Measurements from ENCODE around the gene SLC26A11. TPM values are rescaled to one million over a fixed set of nuclear protein-coding genes. Genes with fewer than 3 reads are reported as not detected.
A peak's percentile ranks its signal among the peaks of the same experiment; 100 is the strongest.
"Not testable (repeated sequence)": the region's sequence is repeated elsewhere in the genome, so short reads cannot be mapped to it uniquely, and the experiment has no call there.

The SLC26A11 gene
- total RNA-seq, 2 donors from 2014 or later, result 6.4 to 6.6 TPM

DNA sequence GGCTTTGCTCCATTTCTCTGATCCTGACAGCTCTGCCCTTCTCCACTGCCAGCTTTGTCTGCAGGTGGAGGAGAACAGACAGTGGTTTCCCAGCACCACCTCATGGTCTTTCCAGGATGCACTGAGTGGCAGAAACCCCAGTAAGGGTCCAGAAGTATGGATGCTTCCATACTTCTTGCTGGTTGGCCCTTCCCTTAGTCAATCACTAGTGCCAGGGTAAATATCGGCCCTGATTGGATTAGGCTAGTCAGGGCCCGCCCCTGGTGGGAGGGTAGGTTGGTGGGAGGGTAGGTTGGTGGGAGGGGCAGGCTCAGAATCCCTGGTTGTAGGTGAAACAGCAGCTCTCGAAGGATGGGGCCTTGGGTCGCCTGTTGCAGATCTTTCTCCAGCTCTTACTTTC lies 50.6 kb downstream of the SLC26A11 start:
- intact Hi-C loops (cut with DNase I), result no loop called here
- no peak for DNase-seq

DNA sequence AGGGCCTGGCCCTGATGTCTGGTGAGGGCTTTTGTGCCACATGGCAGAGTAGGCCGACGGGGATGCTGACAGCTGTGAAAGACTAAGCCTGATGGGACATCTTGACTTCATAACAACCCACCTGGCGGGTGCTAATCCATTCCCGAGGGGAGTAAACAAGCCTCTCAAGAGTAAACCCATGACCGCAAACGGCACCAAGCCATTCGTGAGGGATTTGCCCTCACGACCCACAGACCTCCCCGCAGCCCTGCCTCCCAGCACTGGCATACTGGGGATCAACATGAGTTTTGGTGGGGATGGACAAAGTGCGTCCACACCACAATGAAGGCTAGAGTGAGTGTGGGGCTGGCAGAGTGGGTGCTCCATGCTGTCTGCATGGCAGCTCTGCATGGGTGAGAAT lies 52.1 kb downstream of the SLC26A11 start:
- no peak for DNase-seq
- intact Hi-C loops (cut with DNase I), result no loop called here
- ATAC-seq, result no peak

More for the DNA sequence above, 50.6 kb downstream of the SLC26A11 start:
- peak; percentile 50 to 65 for ATAC-seq

DNA sequence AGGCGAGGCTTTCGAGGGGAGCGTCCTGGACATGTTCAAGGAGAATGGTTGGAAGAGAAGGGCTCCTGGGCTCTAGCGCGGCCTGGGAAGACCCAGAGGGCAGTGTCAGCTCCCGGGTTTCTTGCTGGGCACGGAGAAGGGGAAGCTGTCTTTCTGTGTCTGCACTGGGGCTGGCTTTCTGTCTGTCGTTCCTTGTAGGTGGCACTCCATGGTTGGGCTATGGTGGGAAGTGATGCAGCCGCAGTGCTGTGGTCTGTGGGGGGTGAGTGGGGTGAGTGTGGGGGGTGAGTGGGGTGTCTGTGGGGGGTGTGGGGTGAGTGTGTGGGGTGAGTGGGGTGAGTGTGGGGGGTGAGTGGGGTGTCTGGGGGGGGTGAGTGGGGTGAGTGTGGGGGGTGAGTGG lies 54.1 kb downstream of the SLC26A11 start:
- intact Hi-C loops (cut with DNase I), result no loop called here
- ATAC-seq (no peak), DNase-seq (no peak)

DNA sequence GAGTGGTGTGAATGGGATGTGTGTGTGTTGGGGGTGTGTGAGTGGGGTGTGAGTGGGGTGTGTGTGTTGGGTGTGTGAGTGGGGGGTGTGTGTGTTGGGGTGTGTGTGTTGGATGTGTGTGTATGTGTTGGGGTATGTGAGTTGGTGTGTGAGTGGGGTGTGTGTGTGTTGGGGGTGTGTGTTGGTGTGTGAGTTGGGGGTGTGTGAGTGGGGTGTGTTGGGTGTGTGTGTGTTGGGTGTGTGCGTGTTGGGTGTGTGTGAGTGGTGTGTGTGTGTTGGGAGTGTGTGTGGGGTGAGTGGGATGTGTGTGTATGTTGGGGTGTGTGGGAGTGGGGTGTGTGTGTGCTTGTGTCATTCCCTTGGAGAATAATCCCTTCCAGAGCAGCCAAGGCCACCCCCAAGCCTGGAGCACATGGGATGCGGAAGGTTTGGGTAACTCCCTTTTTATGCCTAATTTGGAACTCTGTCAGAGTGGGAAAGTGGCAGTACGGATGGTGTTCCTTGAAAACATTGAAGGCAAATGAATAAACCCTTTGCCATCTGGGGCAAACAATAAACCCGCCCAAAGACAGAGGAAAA lies 54.7 kb downstream of the SLC26A11 start:
- ATAC-seq, result no peak
- intact Hi-C loops (cut with DNase I), result no loop called here
- DNase-seq, result no peak

DNA sequence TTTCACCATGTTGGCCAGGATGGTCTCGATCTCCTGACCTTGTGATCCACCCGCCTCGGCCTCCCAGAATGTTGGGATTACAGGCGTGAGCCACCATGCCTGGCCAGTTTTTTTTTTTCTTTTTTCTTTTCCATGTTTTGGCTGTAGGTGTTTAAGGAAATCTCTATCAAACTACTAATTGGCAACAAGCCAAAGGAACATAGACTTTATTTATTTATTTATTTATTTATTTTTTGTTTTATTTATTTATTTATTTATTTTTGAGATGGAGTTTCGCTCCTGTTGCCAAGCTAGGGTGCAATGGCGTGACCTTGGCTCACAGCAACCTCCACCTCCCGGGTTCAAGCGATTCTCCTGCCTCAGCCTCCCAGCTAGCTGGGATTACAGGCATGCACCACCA lies 55.6 kb downstream of the SLC26A11 start:
- DNase-seq; ATAC-seq; intact Hi-C loops (cut with DNase I): not testable (repeated sequence)

DNA sequence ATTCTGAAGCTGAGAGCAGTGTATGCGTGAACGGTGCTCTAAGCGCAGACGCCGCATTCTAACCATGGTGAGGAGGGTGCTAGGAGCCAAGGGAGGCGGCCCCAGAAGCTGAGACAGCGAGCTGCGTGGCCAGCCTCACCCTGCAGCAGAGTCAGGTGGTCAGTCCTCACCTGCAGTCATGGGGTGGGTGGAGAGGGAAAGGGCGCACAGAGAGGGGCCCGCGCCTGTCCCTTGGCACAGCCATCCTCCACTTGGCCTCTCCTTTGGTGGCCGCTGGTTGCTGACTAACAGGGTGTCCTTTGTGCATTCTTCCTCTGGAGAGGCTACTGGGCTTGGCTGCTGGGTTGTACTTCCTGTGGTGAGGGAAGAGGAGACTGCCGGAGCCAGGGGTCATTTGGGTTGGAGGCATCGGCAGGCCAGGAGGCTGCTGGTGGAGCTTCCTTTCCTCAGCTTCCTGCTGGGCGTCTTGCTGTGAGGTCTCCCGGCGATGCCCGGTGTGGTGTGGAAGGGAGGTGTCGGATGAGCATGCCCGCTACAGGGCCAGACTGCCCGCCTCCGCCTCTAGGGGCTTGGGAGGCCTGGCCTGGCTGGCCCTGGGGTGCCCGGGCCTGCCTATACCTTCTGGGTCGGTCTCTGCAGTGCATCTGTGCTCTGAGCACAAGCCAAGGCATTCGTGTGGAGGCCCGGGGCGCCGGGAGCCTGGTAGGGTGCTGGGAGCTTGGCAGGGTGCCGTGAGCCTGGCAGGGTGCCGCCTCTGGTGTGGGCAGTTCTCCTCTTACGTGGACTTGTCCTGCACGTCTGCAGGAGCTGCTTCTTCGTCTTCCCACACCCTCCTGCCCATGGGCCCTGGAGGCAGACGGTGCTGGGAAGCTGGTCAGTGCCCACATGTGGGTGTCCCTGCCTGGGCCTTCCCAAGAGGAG lies 57.8 kb downstream of the SLC26A11 start:
- ATAC-seq, result peak; percentile 31 to 41
- DNase-seq, result peak; percentile 51
- intact Hi-C loops (cut with DNase I), result no loop called here

DNA sequence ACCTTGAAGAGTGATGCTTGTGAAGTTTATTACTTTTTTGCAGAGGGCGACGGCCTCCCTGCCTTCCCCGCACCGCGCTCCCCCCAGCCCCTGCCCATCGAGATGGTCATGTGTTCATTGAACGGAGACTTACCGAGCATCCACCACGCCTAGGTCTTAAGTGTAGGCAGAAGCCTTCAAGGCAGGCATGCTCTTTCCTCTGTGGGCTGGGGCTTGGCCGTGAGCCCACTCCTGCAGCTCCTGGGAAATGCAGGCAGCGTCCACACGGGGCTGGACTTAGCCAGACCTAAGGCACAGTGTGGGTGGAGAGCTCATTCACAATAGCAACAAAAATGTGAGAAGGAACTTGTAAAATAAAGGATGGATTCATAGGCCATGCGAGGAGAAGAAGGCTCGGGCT lies 59.7 kb downstream of the SLC26A11 start:
- intact Hi-C loops (cut with DNase I), result no loop called here
- DNase-seq (peak; percentile 83), ATAC-seq (peak; percentile 77 to 85)

DNA sequence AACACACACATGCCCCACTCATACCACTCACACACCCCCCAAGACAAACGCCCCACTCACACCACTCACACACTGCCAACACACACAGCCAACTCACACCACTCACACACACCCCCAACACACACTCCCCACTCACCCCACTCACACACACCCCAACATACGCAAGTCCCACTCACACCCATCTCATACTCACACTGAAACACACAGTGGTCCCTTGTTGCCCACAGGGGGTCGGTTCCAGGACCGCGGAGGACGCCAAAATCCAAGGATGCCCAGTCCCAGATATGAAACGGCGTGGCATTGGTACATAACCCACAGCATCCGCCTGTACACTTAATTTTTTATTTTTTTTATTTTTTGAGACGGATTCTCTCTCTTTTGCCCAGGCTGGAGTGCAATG lies 61.3 kb downstream of the SLC26A11 start:
- intact Hi-C loops (cut with DNase I), result no loop called here
- no peak for DNase-seq
- ATAC-seq, result no peak

DNA sequence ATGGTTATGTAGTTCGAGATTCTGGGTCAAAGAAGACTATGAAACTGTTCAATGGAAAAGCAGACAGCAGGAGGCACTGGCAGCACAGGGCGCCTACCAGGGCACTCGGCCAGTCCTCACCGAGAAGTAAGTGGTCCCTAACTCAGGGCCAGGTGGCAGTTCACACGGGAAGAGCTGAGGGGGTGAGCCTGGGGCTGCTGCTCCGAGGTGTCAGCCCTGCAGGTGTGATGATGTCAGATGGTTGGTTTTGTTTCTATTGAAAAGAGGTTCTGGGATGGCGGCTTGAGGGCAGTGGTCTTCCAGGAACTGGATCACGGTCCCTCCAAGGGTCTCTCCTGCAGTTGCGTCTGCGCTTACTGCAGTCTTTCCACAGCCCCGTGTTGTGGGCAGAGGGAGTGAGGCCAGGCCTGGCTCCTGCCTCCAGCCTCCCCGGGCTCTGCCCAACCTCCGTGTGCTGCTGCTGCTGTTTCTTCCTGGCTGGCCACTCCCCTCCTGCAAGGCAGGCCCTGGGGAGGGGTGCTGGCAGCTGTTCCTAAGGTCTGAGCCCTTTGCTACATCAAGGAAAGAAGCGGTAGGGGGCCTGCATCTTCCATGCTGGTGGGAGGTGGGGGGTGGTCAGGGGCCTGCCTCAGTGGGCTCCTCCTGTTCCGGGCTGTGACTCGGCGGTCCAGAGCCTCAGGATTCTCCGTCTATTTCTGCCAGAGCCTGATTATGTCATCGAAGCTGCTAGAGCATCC lies 63.1 kb downstream of the SLC26A11 start:
- intact Hi-C loops (cut with DNase I), result no loop called here
- ATAC-seq (no peak), DNase-seq (no peak)

DNA sequence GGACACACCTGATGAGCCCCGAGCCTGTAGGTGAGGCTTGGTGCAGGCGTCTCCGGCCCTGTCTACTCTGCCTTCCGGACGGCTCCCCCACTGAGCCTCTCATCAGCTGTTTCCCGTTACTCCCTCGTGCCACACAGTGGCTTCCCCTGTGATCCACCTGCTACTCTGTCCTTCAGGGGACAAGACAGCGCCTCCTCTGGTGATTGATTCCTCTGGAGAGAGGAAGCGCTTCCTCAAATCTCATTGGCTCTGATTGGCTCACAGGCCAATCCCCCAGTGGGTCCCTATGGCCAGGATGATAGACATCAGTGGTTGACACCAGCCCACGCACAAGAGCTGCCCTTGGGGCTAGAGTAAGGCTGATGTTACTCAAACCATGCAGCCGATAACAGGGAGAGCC lies 64.4 kb downstream of the SLC26A11 start:
- intact Hi-C loops (cut with DNase I), result no loop called here

DNA sequence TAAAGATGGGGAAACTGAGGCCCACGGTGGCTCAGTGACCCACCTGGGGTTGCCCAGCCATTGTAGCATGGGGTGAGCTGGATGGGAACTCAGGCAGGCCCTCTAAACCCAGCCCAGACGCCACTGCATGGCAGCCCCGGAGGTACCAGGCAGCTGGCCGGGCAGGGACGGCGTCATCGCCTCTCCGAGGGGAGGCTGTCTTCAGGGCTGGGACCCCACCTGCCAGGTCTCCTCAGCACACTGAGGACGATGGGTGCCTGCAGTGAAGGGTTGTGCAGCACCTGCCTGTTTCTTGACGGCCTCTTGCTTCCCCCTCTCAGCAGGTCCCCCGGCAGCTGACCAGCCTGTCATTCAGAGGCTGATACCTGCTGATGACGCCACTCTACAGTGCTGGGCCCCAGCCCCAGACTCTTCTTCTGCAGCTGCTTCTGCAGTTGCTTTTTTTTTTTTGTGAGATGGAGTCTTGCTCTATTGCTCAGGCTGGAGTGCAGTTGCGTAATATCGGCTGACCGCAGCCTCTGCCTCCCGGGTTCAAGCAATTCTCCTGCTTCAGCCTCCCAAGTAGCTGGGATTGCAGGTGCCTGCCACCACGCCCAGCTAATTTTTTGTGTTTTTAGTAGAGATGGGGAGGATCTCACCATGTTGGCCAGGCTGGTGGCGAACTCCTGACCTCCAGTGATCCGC lies 65.2 kb downstream of the SLC26A11 start:
- intact Hi-C loops (cut with DNase I), result no loop called here
- DNase-seq (no peak), ATAC-seq (no peak)

More for the DNA sequence above, 64.4 kb downstream of the SLC26A11 start:
- no peak for DNase-seq
- no peak for ATAC-seq

DNA sequence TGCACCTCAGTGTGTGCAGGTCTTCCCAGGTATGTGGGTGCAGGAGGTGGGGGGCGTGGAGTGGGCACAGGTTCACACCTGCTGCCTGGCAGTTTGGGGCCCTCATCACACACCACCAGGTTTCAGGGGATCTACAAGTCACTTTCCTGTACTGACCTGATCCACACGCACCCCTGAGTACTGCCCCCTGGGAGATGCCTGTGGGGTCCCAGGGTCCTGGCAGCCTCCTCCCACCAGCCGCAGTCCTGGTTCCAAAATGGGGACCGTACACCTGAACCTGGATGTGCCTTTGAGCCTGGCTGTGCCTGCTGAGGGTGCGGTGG lies 66.4 kb downstream of the SLC26A11 start:
- no peak for DNase-seq
- intact Hi-C loops (cut with DNase I), result no loop called here

DNA sequence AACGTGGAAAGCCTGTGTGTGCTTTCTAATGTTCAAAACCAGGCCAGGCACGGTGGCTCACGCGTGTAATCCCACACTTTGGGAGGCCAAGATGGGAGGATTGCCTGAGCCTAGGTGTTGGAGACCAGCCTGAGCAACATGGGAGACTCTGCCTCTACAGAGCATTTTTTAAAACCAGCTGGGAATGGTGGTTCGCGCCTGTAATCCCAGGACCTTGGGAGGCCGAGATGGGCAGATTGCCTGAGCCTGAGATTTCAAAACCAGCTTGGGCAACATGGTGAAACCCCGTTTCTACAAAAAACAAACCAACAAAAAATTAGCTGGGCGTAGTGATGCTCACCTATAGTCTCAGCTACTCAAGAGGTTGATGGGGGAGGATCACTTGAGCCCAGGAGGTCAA lies 66.8 kb downstream of the SLC26A11 start:
- intact Hi-C loops (cut with DNase I), result no loop called here
- ATAC-seq (no peak), DNase-seq (no peak)

More for the DNA sequence above, 66.4 kb downstream of the SLC26A11 start:
- ATAC-seq, result no peak

DNA sequence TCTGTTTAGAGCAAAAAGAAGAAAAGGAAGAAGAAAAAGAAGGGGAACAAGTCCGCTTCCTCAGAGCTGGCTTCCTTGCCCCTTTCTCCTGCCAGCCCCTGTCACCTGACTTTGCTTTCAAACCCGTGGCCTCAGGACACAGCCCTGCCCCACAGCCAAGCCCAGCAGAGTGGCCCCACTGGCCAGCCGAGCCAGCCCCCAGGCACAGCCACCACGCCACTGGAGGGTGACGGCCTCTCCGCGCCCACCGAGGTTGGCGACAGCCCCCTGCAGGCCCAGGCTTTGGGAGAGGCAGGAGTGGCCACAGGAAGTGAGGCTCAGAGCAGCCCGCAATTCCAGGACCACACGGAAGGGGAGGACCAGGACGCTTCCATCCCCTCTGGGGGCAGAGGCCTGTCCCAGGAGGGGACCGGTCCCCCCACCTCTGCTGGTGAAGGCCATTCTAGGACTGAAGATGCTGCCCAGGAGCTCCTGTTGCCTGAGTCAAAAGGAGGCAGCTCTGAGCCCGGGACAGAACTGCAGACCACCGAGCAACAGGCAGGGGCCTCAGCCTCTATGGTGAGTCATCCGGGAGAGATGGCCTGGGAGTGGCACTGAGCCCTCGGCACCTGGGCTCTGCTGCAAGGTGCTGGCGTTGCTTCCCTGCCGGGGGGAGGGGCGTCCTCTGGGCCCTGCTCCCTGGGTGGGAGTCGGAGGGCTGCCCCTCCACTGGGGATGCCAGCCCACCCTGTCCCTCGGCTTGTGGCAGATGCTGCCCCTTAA lies 67.8 kb downstream of the SLC26A11 start:
- intact Hi-C loops (cut with DNase I), result no loop called here
- ATAC-seq (no peak), DNase-seq (no peak)

DNA sequence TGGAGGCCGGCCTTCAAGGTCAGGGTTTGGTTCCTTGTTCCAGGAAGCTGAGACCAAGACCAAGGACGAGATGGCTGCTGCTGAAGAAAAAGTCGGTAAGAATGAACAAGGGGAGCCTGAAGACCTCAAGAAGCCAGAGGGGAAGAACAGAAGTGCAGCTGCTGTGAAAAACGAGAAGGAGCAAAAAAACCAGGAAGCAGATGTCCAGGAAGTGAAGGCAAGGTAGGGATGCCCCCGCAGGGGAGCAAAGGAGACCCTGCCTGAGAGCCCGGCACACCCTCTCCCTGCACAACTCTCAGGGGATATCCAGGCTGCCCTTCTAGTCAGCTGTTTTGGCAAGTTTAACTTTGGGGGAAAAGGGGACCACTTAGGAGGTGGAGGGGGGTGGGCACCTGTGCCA lies 69.4 kb downstream of the SLC26A11 start:
- intact Hi-C loops (cut with DNase I), result no loop called here
- DNase-seq, result no peak
- ATAC-seq, result no peak

DNA sequence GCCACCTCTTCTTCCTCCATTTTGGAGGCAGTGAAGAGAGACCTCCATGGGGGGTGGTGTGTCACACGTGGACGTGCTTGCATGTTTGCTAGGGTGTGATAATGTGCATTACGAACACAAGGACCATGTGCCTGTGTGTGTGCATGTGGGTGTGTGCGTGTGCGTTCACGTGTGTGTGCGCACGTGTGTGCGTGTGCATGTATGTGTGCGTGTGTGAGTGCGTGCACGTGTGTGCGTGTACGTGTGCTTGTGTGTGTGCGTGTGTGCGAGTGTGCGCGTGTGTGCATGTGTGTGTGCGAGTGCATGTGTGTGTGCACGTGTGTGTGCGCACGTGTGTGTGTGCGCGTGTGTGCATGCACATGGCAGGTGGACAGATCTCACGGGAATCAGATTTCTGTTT lies 69.9 kb downstream of the SLC26A11 start:
- intact Hi-C loops (cut with DNase I), result no loop called here
- DNase-seq, result no peak

DNA sequence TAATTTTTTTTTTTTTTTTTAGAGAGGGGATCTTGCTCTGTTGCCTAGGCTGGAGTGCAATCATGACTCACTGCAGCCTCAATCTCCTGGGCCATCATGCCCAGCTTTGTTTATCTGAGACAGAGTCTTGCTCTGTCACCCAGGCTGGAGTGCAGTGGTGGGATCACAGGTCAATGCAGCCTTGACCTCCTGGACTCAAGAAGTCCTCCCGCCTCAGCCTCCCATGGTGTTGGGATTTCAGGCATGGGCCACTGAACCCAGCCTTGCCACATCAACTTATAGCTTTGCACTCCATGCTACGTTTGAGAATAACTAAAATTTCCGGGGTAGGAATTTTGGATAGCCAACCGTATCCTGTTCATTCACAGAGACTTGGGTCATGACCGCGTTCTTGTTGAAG lies 71.0 kb downstream of the SLC26A11 start:
- no peak for ATAC-seq
- no peak for DNase-seq
- intact Hi-C loops (cut with DNase I), result no loop called here

More for the DNA sequence above, 69.9 kb downstream of the SLC26A11 start:
- ATAC-seq, result no peak

DNA sequence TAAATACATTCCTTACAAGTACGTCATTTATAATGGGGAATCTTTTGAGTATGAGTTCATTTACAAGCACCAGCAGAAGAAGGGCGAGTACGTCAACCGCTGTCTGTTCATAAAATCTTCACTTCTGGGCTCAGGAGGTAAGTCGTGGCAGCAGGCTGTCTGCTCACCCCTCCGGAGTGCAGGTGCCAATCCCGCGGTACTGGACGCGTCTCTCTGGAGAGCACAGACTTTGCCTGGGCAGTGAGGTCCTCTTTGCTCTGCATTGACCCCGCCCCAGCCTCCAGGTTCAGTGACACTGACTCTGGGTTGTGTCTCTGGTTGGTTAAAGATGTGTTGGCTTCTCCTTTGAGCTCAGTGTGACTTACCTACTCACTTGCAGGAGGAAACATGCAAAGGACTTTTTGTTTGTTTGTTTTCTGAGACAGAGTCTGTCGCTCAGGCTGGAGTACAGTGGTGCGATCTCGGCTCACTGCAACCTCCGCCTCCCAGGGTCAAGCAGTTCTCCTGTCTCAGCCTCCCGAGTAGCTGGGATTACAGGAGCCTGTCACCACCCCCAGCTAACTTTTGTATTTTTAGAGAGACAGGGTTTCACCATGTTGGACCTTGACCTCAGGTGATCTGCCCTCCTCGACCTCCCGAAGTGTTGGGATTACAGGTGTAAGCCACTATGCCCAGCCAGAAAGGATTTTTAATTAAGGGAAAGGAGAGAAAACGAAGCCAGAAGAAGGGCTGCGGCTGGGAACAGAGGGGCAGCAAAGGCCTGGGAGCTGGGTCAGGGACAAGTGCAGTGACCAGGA lies 71.7 kb downstream of the SLC26A11 start:
- intact Hi-C loops (cut with DNase I), result no loop called here
- ATAC-seq, result no peak
- no peak for DNase-seq

Data from left cardiac atrium (tissue), 4 donors.